ENCODE measurements around the gene MRPL16.

The MRPL16 gene

DNA sequence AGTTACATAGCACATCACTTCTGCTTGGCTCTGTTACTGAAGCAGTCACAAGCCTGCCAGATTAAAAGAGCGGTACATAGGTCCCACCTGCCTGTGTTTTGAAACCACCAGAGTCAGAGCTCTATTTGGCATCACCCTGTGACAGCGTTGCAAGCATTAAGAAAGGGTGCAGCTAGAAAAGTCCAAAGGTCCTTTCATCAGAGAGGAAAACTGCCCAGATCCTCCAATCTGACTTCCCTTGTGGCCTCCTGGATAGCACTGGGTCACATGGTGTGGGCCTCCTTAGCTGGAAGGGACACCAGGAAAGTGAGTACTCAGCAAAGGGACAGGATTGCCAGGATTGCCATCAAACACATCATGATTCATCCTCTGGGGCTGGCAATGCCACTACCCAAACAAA lies 32.5 kb downstream of the MRPL16 start (continued):
- no peak for TF ChIP-seq ZNF585B (tag by site-specific recombination; IDR thresholded peaks at IDR 0.05)
- TF ChIP-seq GLI4 (tag by site-specific recombination; IDR thresholded peaks at IDR 0.05) = no peak
- TF ChIP-seq ZNF433 (tag by site-specific recombination; IDR thresholded peaks at IDR 0.05; ENCODE audit: low read depth) = no peak
- TF ChIP-seq ZNF529 (tag by site-specific recombination; IDR thresholded peaks at IDR 0.05; ENCODE audit: insufficient replicate concordance) = no peak
- no peak for TF ChIP-seq ZNF488 (tag by site-specific recombination; IDR thresholded peaks at IDR 0.05)
- no peak for TF ChIP-seq ZNF423 (tag by site-specific recombination; IDR thresholded peaks at IDR 0.05)
- no peak for TF ChIP-seq KLF17 (tag by site-specific recombination; IDR thresholded peaks at IDR 0.05)
- TF ChIP-seq ZNF658 (tag by site-specific recombination; IDR thresholded peaks at IDR 0.05) = no peak
- TF ChIP-seq EGR2 (tag by site-specific recombination; IDR thresholded peaks at IDR 0.05; ENCODE audit: low read depth) = no peak
- no peak for TF ChIP-seq ZSCAN16 (tag by site-specific recombination; IDR thresholded peaks at IDR 0.05)
- no peak for TF ChIP-seq ZNF398 (tag by site-specific recombination; IDR thresholded peaks at IDR 0.05)

GRCh38 chr11:59777104-59777503 lies 33.5 kb downstream of the MRPL16 start:
- peaks cover 7% of the 10 kb centered on the region; the same call in 1 of the 2 replicates for H3K4me1 ChIP-seq (ENCODE audit: control insufficient read depth, insufficient read depth, low read length)
- H3K36me3 ChIP-seq (ENCODE audit: control insufficient read depth in 2 of 2, insufficient read depth in 1 of 2, low read length in 2 of 2) = peaks cover 8 to 49% of the 10 kb centered on the region in 2 experiments; a peak in 2 of 3 replicates
- ChIA-PET POLR2A (interaction anchor here (1.6 kb wide), 1 partner anchor 21 kb away, joined by 4 read pairs; no protein-coding TSS in a partner anchor), CTCF (interaction anchor here (1.4 to 1.7 kb wide), 3 partner anchors 11 to 25 kb away, joined by 3 to 7 read pairs (median 6); partner anchors contain the start of gene STX3)
- H3K27ac ChIP-seq (ENCODE audit: extremely low read depth, low read depth, low read length) = no peak overlapping the region
- H3K9me3 ChIP-seq (ENCODE audit: control insufficient read depth, insufficient read depth, low read depth, low read length) = no peaks in the 10 kb centered on the region
- no peak overlapping the region for H3K4me3 ChIP-seq (ENCODE audit: low read depth, low read length)
- TF ChIP-seq ZNF138 (tag by site-specific recombination; IDR thresholded peaks at IDR 0.05; ENCODE audit: borderline replicate concordance) (no peak), ZNF747 (tag by site-specific recombination; IDR thresholded peaks at IDR 0.05) (no peak), ZNF621 (tag by site-specific recombination; IDR thresholded peaks at IDR 0.05) (no peak), ELK4 (IDR thresholded peaks at IDR 0.05; ENCODE audit: borderline replicate concordance, low read depth, low read length) (no peak), MZF1 (tag by site-specific recombination; IDR thresholded peaks at IDR 0.05; ENCODE audit: borderline replicate concordance) (no peak), ZNF433 (tag by site-specific recombination; IDR thresholded peaks at IDR 0.05; ENCODE audit: low read depth) (no peak), ZNF692 (tag by site-specific recombination; IDR thresholded peaks at IDR 0.05) (no peak), SCRT2 (tag by site-specific recombination; IDR thresholded peaks at IDR 0.05) (no peak), ZNF155 (tag by site-specific recombination; IDR thresholded peaks at IDR 0.05) (no peak), ZSCAN18 (tag by site-specific recombination; IDR thresholded peaks at IDR 0.05) (no peak), ZNF114 (tag by site-specific recombination; IDR thresholded peaks at IDR 0.05) (no peak), HOXD13 (CRISPR knock-in tag; IDR thresholded peaks at IDR 0.05; ENCODE audit: borderline replicate concordance) (no peak), SP2 (tag by site-specific recombination; IDR thresholded peaks at IDR 0.05) (no peak)
- TF ChIP-seq, protein P1, sequence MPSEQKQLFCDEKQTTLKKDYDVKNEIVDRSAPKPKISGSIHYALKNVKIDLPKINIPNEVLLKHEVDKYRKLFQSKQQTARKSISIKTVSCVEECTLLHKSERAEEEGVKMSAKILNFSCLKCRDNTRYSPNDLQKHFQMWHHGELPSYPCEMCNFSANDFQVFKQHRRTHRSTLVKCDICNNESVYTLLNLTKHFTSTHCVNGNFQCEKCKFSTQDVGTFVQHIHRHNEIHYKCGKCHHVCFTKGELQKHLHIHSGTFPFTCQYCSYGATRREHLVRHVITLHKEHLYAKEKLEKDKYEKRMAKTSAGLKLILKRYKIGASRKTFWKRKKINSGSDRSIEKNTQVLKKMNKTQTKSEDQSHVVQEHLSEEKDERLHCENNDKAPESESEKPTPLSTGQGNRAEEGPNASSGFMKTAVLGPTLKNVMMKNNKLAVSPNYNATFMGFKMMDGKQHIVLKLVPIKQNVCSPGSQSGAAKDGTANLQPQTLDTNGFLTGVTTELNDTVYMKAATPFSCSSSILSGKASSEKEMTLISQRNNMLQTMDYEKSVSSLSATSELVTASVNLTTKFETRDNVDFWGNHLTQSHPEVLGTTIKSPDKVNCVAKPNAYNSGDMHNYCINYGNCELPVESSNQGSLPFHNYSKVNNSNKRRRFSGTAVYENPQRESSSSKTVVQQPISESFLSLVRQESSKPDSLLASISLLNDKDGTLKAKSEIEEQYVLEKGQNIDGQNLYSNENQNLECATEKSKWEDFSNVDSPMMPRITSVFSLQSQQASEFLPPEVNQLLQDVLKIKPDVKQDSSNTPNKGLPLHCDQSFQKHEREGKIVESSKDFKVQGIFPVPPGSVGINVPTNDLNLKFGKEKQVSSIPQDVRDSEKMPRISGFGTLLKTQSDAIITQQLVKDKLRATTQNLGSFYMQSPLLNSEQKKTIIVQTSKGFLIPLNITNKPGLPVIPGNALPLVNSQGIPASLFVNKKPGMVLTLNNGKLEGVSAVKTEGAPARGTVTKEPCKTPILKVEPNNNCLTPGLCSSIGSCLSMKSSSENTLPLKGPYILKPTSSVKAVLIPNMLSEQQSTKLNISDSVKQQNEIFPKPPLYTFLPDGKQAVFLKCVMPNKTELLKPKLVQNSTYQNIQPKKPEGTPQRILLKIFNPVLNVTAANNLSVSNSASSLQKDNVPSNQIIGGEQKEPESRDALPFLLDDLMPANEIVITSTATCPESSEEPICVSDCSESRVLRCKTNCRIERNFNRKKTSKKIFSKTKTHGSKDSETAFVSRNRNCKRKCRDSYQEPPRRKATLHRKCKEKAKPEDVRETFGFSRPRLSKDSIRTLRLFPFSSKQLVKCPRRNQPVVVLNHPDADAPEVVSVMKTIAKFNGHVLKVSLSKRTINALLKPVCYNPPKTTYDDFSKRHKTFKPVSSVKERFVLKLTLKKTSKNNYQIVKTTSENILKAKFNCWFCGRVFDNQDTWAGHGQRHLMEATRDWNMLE (tag by site-specific recombination; conservative IDR thresholded peaks at IDR 0.05; ENCODE audit: low read depth) = no peak

Data from HEK293 (cell line).